CD14-positive monocyte (primary cell): ENCODE data around the gene COL26A1. TPM values are rescaled to one million over a fixed set of nuclear protein-coding genes. Genes with fewer than 3 reads are reported as not detected.

Source experiments
- DNase-seq, 3 donors: peaks; one replicate each; pipeline ENCODE4 v3.0.0-alpha.2; 2011 to 2022
- H2AFZ ChIP-seq: 2 replicates; pipeline ENCODE4 v1.6.0; 2012; ENCODE audit warnings: mild to moderate bottlenecking, low read depth, low read length, inconsistent platforms; ENCODE audit not compliant: insufficient read depth, poor library complexity, severe bottlenecking
- H3K27ac ChIP-seq, 2 donors: 1 replicate in 1 of 2; 2 replicates in 1 of 2; pipeline ENCODE4 v1.5.1; 2012 to 2013; ENCODE audit warnings: low read length in 2 of 2, control low read depth in 1 of 2, inconsistent platforms in 1 of 2, low read depth in 1 of 2, mild to moderate bottlenecking in 1 of 2
- H3K27me3 ChIP-seq, 2 donors: one replicate each; pipeline versions ENCODE4 v1.6.0 to v1.6.1; 2011 to 2013; ENCODE audit warnings: low read length in 2 of 2; ENCODE audit not compliant: control insufficient read depth in 2 of 2, insufficient read depth in 2 of 2
- H3K36me3 ChIP-seq, 2 donors: replicated peaks in 1 of 2; 1 replicate in 1 of 2; 2 replicates in 1 of 2; pipeline versions ENCODE4 v1.5.1 to v1.6.1; 2012 to 2013; ENCODE audit warnings: low read length in 2 of 2, control low read depth in 1 of 2, inconsistent platforms in 1 of 2, mild to moderate bottlenecking in 1 of 2; ENCODE audit not compliant: insufficient read depth in 2 of 2, control insufficient read depth in 1 of 2
- H3K4me1 ChIP-seq, 2 donors: 1 replicate in 1 of 2; 2 replicates in 1 of 2; pipeline versions ENCODE4 v1.5.1 to v1.6.1; 2012 to 2013; ENCODE audit warnings: low read length in 2 of 2, control low read depth in 1 of 2, inconsistent platforms in 1 of 2, mild to moderate bottlenecking in 1 of 2, moderate library complexity in 1 of 2; ENCODE audit not compliant: insufficient read depth in 2 of 2, control insufficient read depth in 1 of 2
- H3K4me2 ChIP-seq: replicated peaks from 2 replicates; pipeline ENCODE3; 2012; ENCODE audit warnings: low read length, moderate library complexity, mild to moderate bottlenecking; ENCODE audit not compliant: poor library complexity, severe bottlenecking; ENCODE audit errors: extremely low read depth
- H3K4me3 ChIP-seq, 3 experiments: fragments of 200-600 bp in 1 of 3; sonication (generic) in 1 of 3; replicated peaks in 1 of 3; 1 replicate in 2 of 3; 2 replicates in 1 of 3; pipeline ENCODE4 v1.5.1; 2011 to 2013; ENCODE audit warnings: low read length in 3 of 3, mild to moderate bottlenecking in 3 of 3, control low read depth in 2 of 3, low read depth in 2 of 3, inconsistent platforms in 1 of 3, moderate library complexity in 1 of 3
- H3K79me2 ChIP-seq: 2 replicates; pipeline ENCODE4 v1.6.0; 2012; ENCODE audit warnings: mild to moderate bottlenecking, control low read depth, inconsistent platforms, low read length, moderate library complexity; ENCODE audit not compliant: insufficient read depth
- H3K9ac ChIP-seq: 2 replicates; pipeline ENCODE4 v1.6.0; 2017; ENCODE audit warnings: low read length, mild to moderate bottlenecking; ENCODE audit not compliant: insufficient read depth, poor library complexity, severe bottlenecking
- H3K9me3 ChIP-seq, 2 donors: replicated peaks in 1 of 2; 1 replicate in 1 of 2; 2 replicates in 1 of 2; pipeline versions ENCODE4 v1.5.1 to v1.6.1; 2012 to 2013; ENCODE audit warnings: low read length in 2 of 2, control low read depth in 1 of 2; ENCODE audit not compliant: control insufficient read depth in 1 of 2, insufficient read depth in 1 of 2
- H4K20me1 ChIP-seq: 2 replicates; pipeline ENCODE4 v1.6.0; 2012; ENCODE audit warnings: mild to moderate bottlenecking, low read length, control low read depth, moderate library complexity; ENCODE audit not compliant: insufficient read depth
- H3K27ac Mint-ChIP-seq, 7 donors: one replicate each; pipeline ENCODE4 v1.8.0; 2020; ENCODE audit warnings: mild to moderate bottlenecking in 7 of 7, mixed read lengths in 7 of 7, moderate library complexity in 6 of 7, inconsistent platforms in 2 of 7
- H3K27me3 Mint-ChIP-seq, 3 donors: one replicate each; pipeline ENCODE4 v1.8.0; 2021 to 2022; ENCODE audit warnings: low read depth in 3 of 3, mild to moderate bottlenecking in 3 of 3, mixed read lengths in 3 of 3, moderate library complexity in 3 of 3, inconsistent platforms in 1 of 3
- H3K36me3 Mint-ChIP-seq, 2 donors: one replicate each; pipeline ENCODE4 v1.8.0; 2020; ENCODE audit warnings: mixed read lengths in 2 of 2, inconsistent platforms in 1 of 2, mild to moderate bottlenecking in 1 of 2
- H3K4me1 Mint-ChIP-seq: one replicate; pipeline ENCODE4 v1.8.0; 2020; ENCODE audit warnings: mild to moderate bottlenecking, mixed read lengths
- H3K4me3 Mint-ChIP-seq, 2 donors: one replicate each; pipeline ENCODE4 v1.8.0; 2020; ENCODE audit warnings: mild to moderate bottlenecking in 2 of 2, mixed read lengths in 2 of 2, moderate library complexity in 1 of 2
- H3K9me3 Mint-ChIP-seq, 7 donors: one replicate each; pipeline ENCODE4 v1.8.0; 2020 to 2022; ENCODE audit warnings: mixed read lengths in 7 of 7, mild to moderate bottlenecking in 6 of 7, moderate library complexity in 6 of 7, inconsistent platforms in 2 of 7
- CTCF ChIP-seq: fragments of 200-600 bp; IDR thresholded peaks from one replicate; pipeline ENCODE4 v1.8.0; 2022; ENCODE audit warnings: antibody characterized with exemption, mild to moderate bottlenecking
- WGBS: methylation state at CpG from one replicate; pipeline ENCODE4 v1.1.5; 2013; ENCODE audit warnings: missing lambda C conversion rate; ENCODE audit not compliant: insufficient coverage; 5-methylcytosine and 5-hydroxymethylcytosine counted together
- intact Hi-C, 2 donors: fragments of 100-400 bp; cut with micrococcal nuclease; formaldehyde crosslinking; loops; one replicate each; pipeline versions ENCODE4 v1.15.0 to v1.15.1; 2023
- polyA plus RNA-seq, 3 donors: library from polyadenylated mRNA; depleted of rRNA in 1 of 3; unstranded in 2 of 3; stranded (reverse) in 1 of 3; fragments of 300-500 nt in 2 of 3; fragments of >200 nt in 1 of 3; fragmentation: Illumina TruSeq in 2 of 3; gene quantifications; 1 replicate in 2 of 3; 2 replicates in 1 of 3; pipeline ENCODE4 v1.2.3, GENCODE V29; 2012 to 2021

COL26A1 gene
- polyA plus RNA-seq, 3 donors = not detected

GRCh38 chr7:101453617-101454016, 90.9 kb downstream of the COL26A1 start:
- Histone ChIP-seq H3K36me3 (no peaks in the 10 kb centered on the region), H4K20me1 (no peaks in the 10 kb centered on the region), H3K4me2 (no peak overlapping the region), H3K4me3 (no peak overlapping the region), H3K9ac (no peak overlapping the region), H3K27me3 (no peaks in the 10 kb centered on the region), H2AFZ (no peak overlapping the region), H3K27ac (no peak overlapping the region), H3K79me2 (no peaks in the 10 kb centered on the region), H3K9me3 (no peaks in the 10 kb centered on the region), H3K4me1 (no peaks in the 10 kb centered on the region)
- intact Hi-C loops = no loop called here
- H3K27ac Mint-ChIP-seq = no peak overlapping the region
- TF ChIP-seq CTCF = no peak
- WGBS = 83% methylated on average over 1 of the region's 5 CpGs
- DNase-seq = no peak
- H3K9me3 Mint-ChIP-seq = no peaks in the 10 kb centered on the region
- H3K4me1 Mint-ChIP-seq = no peaks in the 10 kb centered on the region
- no peak overlapping the region for H3K4me3 Mint-ChIP-seq
- no peaks in the 10 kb centered on the region for H3K36me3 Mint-ChIP-seq
- peaks cover 0 to 7% (median 7%) of the 10 kb centered on the region in 3 donors for H3K27me3 Mint-ChIP-seq

- H3K36me3 ChIP-seq = no peaks in the 10 kb centered on the region
- H4K20me1 ChIP-seq = no peaks in the 10 kb centered on the region
- H3K27ac Mint-ChIP-seq = no peak overlapping the region
- no peaks in the 10 kb centered on the region for H3K79me2 ChIP-seq
- no peak overlapping the region for H3K27ac ChIP-seq
- no peaks in the 10 kb centered on the region for H3K9me3 Mint-ChIP-seq
- no peaks in the 10 kb centered on the region for H3K36me3 Mint-ChIP-seq
- intact Hi-C loops = no loop called here
- no peaks in the 10 kb centered on the region for H3K9me3 ChIP-seq
- TF ChIP-seq CTCF = no peak
- no peaks in the 10 kb centered on the region for H3K4me1 Mint-ChIP-seq
- H3K27me3 ChIP-seq = no peaks in the 10 kb centered on the region
- H3K9ac ChIP-seq = no peak overlapping the region
- no peak for DNase-seq
- no peaks in the 10 kb centered on the region for H3K4me1 ChIP-seq
- H3K4me3 Mint-ChIP-seq = peak overlapping the region in 1 of 2 donors; percentile 33
- peaks cover 0 to 7% (median 4%) of the 10 kb centered on the region in 3 donors for H3K27me3 Mint-ChIP-seq
- no peak overlapping the region for H3K4me2 ChIP-seq
- H2AFZ ChIP-seq = no peak overlapping the region
- WGBS = 90% methylated on average over 2 of the region's 6 CpGs
- no peak overlapping the region for H3K4me3 ChIP-seq
Observed at GRCh38 chr7:101457001-101457750, 94.5 kb downstream of the COL26A1 start.
